A549 (cell line): Measurements from ENCODE around the gene SNX19.

Source experiments
- CEBPB ChIP-seq, 2 experiments: fragments of >200 bp in 1 of 2; sonication (Bioruptor Twin) in 1 of 2; formaldehyde crosslinking in 1 of 2; IDR thresholded peaks; 2 replicates each; pipeline ENCODE4 v1.6.1; 2012 to 2016
- MAZ ChIP-seq: fragments of 150-350 bp; IDR thresholded peaks from 2 replicates; pipeline ENCODE4 v1.6.1; 2014; ENCODE audit warnings: antibody characterized with exemption, low read depth, low read length, borderline replicate concordance
- TF ChIP-seq, protein P1 (sequence below): fragments of >200 bp; sonication (Bioruptor Twin); formaldehyde crosslinking; IDR thresholded peaks from 3 replicates; pipeline ENCODE4 v1.6.1; 2016
- TF ChIP-seq, protein P2 (sequence below): fragments of 200-600 bp; sonication (generic); IDR thresholded peaks from 2 replicates; pipeline ENCODE4 v1.6.1; 2016; ENCODE audit warnings: antibody characterized with exemption, mild to moderate bottlenecking, moderate library complexity

GRCh38 chr11:130912552-130912951 lies 3.7 kb downstream of the SNX19 start:
- TF ChIP-seq, protein P1, sequence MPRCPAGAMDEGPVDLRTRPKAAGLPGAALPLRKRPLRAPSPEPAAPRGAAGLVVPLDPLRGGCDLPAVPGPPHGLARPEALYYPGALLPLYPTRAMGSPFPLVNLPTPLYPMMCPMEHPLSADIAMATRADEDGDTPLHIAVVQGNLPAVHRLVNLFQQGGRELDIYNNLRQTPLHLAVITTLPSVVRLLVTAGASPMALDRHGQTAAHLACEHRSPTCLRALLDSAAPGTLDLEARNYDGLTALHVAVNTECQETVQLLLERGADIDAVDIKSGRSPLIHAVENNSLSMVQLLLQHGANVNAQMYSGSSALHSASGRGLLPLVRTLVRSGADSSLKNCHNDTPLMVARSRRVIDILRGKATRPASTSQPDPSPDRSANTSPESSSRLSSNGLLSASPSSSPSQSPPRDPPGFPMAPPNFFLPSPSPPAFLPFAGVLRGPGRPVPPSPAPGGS, result no peak
- no peak for TF ChIP-seq CEBPB (IDR thresholded peaks at IDR 0.05)
- no peak for TF ChIP-seq MAZ
- TF ChIP-seq, protein P2, sequence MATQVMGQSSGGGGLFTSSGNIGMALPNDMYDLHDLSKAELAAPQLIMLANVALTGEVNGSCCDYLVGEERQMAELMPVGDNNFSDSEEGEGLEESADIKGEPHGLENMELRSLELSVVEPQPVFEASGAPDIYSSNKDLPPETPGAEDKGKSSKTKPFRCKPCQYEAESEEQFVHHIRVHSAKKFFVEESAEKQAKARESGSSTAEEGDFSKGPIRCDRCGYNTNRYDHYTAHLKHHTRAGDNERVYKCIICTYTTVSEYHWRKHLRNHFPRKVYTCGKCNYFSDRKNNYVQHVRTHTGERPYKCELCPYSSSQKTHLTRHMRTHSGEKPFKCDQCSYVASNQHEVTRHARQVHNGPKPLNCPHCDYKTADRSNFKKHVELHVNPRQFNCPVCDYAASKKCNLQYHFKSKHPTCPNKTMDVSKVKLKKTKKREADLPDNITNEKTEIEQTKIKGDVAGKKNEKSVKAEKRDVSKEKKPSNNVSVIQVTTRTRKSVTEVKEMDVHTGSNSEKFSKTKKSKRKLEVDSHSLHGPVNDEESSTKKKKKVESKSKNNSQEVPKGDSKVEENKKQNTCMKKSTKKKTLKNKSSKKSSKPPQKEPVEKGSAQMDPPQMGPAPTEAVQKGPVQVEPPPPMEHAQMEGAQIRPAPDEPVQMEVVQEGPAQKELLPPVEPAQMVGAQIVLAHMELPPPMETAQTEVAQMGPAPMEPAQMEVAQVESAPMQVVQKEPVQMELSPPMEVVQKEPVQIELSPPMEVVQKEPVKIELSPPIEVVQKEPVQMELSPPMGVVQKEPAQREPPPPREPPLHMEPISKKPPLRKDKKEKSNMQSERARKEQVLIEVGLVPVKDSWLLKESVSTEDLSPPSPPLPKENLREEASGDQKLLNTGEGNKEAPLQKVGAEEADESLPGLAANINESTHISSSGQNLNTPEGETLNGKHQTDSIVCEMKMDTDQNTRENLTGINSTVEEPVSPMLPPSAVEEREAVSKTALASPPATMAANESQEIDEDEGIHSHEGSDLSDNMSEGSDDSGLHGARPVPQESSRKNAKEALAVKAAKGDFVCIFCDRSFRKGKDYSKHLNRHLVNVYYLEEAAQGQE, result no peak
